GM10847 (cell line): ENCODE results near the gene MEGF10.

Source experiments
- POLR2A ChIP-seq: IDR thresholded peaks from 2 replicates; pipeline ENCODE4 v1.6.1; 2011; ENCODE audit not compliant: insufficient read length; ENCODE audit errors: extremely low read depth

Gene MEGF10

DNA sequence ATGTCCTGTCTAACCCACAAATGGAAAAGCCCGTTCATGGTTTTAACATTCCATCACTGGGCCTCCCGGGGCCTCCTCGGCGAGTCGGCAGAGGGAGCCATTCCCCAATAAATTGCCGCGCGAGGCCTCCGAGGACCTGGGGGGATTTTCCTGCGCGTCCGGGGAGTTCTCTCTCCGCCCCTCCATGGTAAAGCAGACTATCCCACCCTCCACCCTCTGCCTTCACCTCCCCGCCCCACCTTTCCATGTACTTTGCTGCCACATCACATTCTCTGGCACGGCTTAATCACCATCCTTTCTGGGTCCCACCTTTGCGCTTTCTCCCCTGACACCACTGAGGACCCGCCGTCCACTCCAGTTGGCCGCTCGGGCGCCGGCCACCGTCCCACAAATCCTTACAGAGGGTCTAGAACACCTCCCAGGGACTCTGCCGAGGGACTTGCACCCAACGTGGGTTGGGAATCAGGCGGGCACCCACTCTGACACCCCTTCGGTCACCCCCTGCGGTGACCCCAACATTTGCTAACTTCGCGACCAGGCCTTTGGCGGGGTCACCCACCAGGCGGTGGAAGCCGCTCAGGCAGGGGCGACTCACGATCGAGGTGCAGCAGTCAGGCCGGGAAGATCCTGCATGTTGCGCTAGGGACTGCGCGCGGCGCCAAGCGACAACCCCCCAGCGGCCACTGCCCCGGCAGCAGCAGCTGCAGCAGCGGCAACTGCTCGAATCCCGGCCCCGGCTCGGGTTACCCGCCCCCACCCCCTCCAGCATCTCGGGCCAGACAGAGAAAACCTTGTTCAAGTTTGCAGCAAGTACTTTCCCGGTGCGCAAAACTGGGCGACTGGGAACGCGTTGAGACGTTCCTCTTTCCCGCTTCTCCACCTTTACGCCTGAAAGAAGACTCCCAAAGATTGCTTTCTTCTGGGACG, at the start of gene MEGF10:
TSS of gene MEGF10 (plus strand) at position 778 of the 927 bp plus-strand sequence. CDS start 40,513 bp downstream, outside the sequence.
- TF ChIP-seq POLR2A, result no peak

DNA sequence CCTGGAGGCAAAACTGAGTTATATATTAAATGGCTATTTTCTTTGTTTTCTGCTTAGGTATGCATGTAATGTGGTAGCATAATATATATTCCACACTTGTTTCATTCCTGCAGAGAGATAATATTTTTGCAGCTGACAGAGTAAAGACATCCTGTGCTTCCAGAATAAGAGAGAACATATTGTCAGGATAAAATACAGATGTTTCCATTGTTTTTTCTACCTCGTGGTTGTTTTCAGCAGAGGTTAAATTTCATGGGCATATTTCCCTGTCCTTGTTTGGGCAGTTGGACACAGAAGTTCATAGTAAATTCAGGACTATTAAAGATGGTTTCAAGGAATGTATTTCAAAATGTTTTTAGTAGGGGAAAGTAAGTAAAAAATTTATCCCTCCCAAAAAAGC, 47.6 kb upstream of the MEGF10 start:
- TF ChIP-seq POLR2A, result no peak

DNA sequence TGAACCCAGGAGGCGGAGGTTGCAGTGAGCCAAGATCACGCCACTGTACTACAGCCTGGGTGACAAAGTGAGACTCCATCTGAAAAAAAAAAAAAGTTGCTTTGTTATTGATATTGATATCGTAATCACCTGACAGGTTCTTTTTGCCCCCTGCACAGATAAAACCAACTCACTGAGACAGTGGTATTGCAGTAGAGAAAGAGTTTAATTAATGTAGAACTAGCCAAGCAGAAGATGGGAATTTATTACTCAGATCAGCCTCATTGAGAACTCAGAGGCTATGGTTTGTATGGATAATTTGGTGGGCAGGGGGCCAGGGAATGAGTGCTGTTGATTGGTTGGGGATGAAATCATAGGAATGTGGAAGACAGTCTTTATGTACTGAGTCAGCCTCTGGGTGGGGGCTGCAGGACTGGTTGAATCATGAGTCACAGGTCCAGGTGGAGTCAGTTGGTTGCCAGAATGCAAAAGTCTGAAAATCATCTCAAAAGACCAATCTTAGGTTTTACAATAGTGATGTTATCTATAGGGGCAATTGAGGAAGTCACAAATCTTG, 35.8 kb upstream of the MEGF10 start:
- no peak for TF ChIP-seq POLR2A

GRCh38 chr5:127256886-127257597, 33.6 kb upstream of the MEGF10 start:
- TF ChIP-seq POLR2A, result no peak

- TF ChIP-seq POLR2A, result no peak
These were observed 29.9 kb upstream of the MEGF10 start for GRCh38 chr5:127260686-127261085.

GRCh38 chr5:127275641-127276193, 14.9 kb upstream of the MEGF10 start:
- TF ChIP-seq POLR2A, result no peak

DNA sequence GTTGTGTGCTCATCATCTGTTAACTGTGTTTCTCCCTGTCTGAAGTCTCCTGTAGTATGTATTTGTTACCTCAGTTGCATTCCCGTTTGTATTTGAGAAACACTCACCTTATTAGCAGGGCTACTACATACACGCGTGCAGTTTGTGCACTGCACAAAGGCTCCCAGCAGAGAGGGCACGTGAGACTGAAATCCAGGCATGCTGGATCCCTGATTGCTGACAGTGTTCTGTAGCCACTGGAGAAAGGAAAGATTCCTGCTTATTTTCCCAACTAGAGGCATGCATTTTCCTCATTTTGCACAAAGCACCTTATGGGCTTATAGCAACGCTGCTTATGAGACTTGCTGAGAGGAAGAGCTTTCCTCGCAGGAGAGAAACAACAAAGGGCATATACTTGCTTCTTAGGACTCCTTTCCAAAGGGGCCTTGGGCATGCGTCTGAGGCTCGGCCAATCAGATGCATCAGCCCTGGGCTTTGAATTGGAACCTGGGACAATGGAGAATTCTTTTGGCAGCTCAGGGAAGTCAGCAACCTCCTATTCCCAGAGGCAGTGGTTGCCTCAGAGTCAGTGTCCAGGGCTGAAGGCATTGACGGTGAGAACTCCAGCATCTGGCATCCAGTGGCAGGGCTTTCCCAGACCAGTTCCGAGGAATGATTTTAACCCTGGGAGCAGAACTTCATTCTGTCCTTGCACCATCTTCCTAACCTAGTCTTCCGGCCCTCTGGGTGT, 9.9 kb upstream of the MEGF10 start:
- TF ChIP-seq POLR2A, result no peak

DNA sequence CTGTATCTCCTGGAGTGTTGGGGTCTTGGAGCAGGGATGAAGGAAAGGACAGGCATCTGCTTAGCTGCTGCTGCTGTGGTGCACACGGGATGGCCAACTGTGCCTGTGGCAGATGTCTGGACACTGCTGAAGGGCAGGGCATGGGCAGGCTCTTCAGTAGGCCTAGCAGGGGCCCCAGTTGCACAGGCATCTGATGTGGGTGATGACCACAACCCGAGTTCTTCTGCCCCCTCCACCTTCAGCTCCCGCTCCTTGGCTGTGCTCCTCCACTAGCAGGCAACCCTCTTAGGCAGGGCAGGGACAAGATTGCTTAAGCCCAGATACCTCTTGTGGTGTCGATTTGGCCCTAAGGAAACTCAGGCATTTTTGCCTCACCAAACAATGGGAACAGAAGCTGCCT, 9.0 kb upstream of the MEGF10 start:
- no peak for TF ChIP-seq POLR2A

DNA sequence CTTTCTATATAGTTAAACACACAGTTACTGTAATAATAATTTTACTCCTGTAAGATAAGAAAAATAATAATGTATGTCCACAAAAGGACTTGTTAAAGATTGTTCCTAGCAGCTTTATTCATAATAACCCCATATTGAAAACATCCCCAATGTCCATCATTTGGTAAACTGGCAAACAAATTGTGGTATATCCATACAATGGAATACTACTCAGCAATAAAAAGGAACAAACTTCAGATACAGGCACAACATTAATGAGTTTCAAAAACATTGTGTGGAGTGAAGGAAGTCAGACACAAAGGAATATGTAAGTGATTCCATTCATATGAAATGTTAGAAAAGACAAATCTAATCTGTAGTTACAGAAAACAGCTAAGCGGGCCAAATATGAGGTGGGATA, 1.9 kb upstream of the MEGF10 start:
- no peak for TF ChIP-seq POLR2A

GRCh38 chr5:127290946-127291693, 524 bp downstream of the MEGF10 start:
- TF ChIP-seq POLR2A, result no peak

- TF ChIP-seq POLR2A, result no peak
These were observed 1.6 kb downstream of the MEGF10 start for GRCh38 chr5:127292030-127292735.

DNA sequence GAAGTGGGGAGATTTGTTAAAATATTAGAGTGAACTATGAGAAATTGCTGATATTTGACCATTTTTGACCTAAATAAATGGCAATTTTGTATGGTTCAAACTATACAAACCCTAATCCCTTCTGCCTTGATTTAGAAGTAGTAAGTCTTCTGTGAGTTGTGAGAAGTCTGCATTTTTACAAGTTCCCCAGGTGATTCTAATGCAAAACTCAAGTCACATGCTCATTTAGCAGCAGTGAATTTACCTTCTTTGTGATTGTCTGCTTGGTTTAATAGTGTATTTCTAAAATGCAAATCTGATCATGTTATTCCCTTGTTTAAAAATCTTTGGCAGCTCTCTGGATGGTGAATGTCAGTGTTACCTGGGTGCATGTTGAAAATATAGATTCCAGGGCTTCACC, 2.8 kb downstream of the MEGF10 start:
- no peak for TF ChIP-seq POLR2A

GRCh38 chr5:127294829-127295228, 4.2 kb downstream of the MEGF10 start:
- TF ChIP-seq POLR2A, result no peak

GRCh38 chr5:127295454-127295853, 4.9 kb downstream of the MEGF10 start:
- no peak for TF ChIP-seq POLR2A
